Loucy (cell line): Measurements from ENCODE around the gene ATG4D.

ENCODE experiments used
- H2AFZ ChIP-seq: fragments of 200-600 bp; sonication (generic); 2 replicates; pipeline ENCODE4 v1.6.0; 2016; ENCODE audit warnings: antibody characterized with exemption, mild to moderate bottlenecking, low read length, moderate library complexity
- H3F3A ChIP-seq: fragments of 200-600 bp; 2 replicates; pipeline ENCODE4 v1.6.0; 2016; ENCODE audit warnings: antibody characterized with exemption, low read depth, mild to moderate bottlenecking
- H3K27me3 ChIP-seq: fragments of 200-600 bp; sonication (generic); 2 replicates; pipeline ENCODE4 v1.6.1; 2014; ENCODE audit warnings: low read length, mild to moderate bottlenecking; ENCODE audit not compliant: insufficient read depth, poor library complexity, severe bottlenecking
- H3K36me3 ChIP-seq: fragments of 200-600 bp; sonication (generic); 2 replicates; pipeline ENCODE4 v1.6.1; 2016; ENCODE audit warnings: low read length; ENCODE audit not compliant: insufficient read depth
- H3K4me1 ChIP-seq: fragments of 200-600 bp; sonication (generic); 2 replicates; pipeline ENCODE4 v1.5.1; 2014; ENCODE audit warnings: low read length, mild to moderate bottlenecking; ENCODE audit not compliant: insufficient read depth, poor library complexity, severe bottlenecking
- H3K4me2 ChIP-seq: fragments of 200-600 bp; sonication (generic); 2 replicates; pipeline ENCODE4 v1.6.0; 2014; ENCODE audit warnings: antibody characterized with exemption, low read length, low read depth, mild to moderate bottlenecking; ENCODE audit not compliant: poor library complexity, severe bottlenecking
- H3K4me3 ChIP-seq: fragments of 200-600 bp; sonication (generic); 2 replicates; pipeline ENCODE4 v1.5.1; 2014; ENCODE audit warnings: low read length, mild to moderate bottlenecking, mixed read lengths; ENCODE audit not compliant: poor library complexity, severe bottlenecking
- H3K79me2 ChIP-seq: fragments of 200-600 bp; sonication (generic); 2 replicates; pipeline ENCODE4 v1.6.1; 2014; ENCODE audit warnings: low read length; ENCODE audit not compliant: insufficient read depth
- H3K9ac ChIP-seq: fragments of 200-600 bp; sonication (generic); 2 replicates; pipeline ENCODE4 v1.6.0; 2014; ENCODE audit warnings: mild to moderate bottlenecking, low read depth, low read length, moderate library complexity; ENCODE audit not compliant: poor library complexity, severe bottlenecking
- H3K9me2 ChIP-seq: fragments of 200-600 bp; sonication (generic); replicated peaks from 2 replicates; pipeline ENCODE4 v1.6.1; 2016; ENCODE audit warnings: low read depth, low read length, mixed read lengths
- H3K9me3 ChIP-seq: fragments of 200-600 bp; sonication (generic); 2 replicates; pipeline ENCODE4 v1.6.1; 2014; ENCODE audit warnings: mild to moderate bottlenecking, antibody characterized with exemption, low read length, low read depth; ENCODE audit not compliant: insufficient read depth
- H4K20me1 ChIP-seq: fragments of 200-600 bp; sonication (generic); 2 replicates; pipeline ENCODE4 v1.6.0; 2014; ENCODE audit warnings: antibody characterized with exemption, low read length, mild to moderate bottlenecking; ENCODE audit not compliant: insufficient read depth, poor library complexity, severe bottlenecking
- CTCF ChIP-seq: fragments of 200-600 bp; sonication (generic); conservative IDR thresholded peaks from 2 replicates; pipeline ENCODE4 v1.5.1; 2014; ENCODE audit warnings: mild to moderate bottlenecking, antibody characterized with exemption, low read length
- EZH2phosphoT487 ChIP-seq: fragments of 200-600 bp; IDR thresholded peaks from 2 replicates; pipeline ENCODE4 v1.6.1; 2018; ENCODE audit warnings: antibody characterized with exemption, mild to moderate bottlenecking, moderate library complexity, borderline replicate concordance

ATG4D gene

GRCh38 chr19:10565567-10566407 is 22.1 kb downstream of the ATG4D start, which contains the start of gene KRI1:
Gene KRI1, minus strand, starts transcription at chr19:10566010. Its CDS starts 11 bp downstream, at chr19:10565999.
- no peaks in the 10 kb centered on the region for H3K9me3 ChIP-seq
- peaks cover 72% of the 10 kb centered on the region for H3K79me2 ChIP-seq
- peaks cover 32% of the 10 kb centered on the region for H3K4me1 ChIP-seq
- peak within 1 kb of the TSS; percentile 17; the same call in 1 of the 2 replicates for H2AFZ ChIP-seq
- TF ChIP-seq EZH2phosphoT487 (no peak), CTCF (no peak)
- peaks cover 4% of the 10 kb centered on the region for H3K27me3 ChIP-seq
- H3K4me3 ChIP-seq, result peak within 1 kb of the TSS; percentile 86
- H3K36me3 ChIP-seq, result peaks cover 11% of the 10 kb centered on the region; the same call in 1 of the 2 replicates
- peaks cover 10% of the 10 kb centered on the region; the same call in 1 of the 2 replicates for H3F3A ChIP-seq
- H4K20me1 ChIP-seq, result peaks cover 30% of the 10 kb centered on the region
- H3K9me2 ChIP-seq, result no peaks in the 10 kb centered on the region
- H3K9ac ChIP-seq, result peak within 1 kb of the TSS; percentile 99
- H3K4me2 ChIP-seq, result peak within 1 kb of the TSS; percentile 90

GRCh38 chr19:10566408-10566657 is 22.6 kb downstream of the ATG4D start:
- peak overlapping the region; percentile 76 for H3K4me3 ChIP-seq
- H3F3A ChIP-seq, result peaks cover 10% of the 10 kb centered on the region; the same call in 1 of the 2 replicates
- peaks cover 5% of the 10 kb centered on the region; the same call in 1 of the 2 replicates for H3K36me3 ChIP-seq
- H3K4me2 ChIP-seq, result peak overlapping the region; percentile 88
- H3K4me1 ChIP-seq, result peaks cover 32% of the 10 kb centered on the region
- no peaks in the 10 kb centered on the region for H3K9me2 ChIP-seq
- H3K9me3 ChIP-seq, result no peaks in the 10 kb centered on the region
- peaks cover 67% of the 10 kb centered on the region for H3K79me2 ChIP-seq
- H3K9ac ChIP-seq, result peak overlapping the region; percentile 86
- H3K27me3 ChIP-seq, result peaks cover 4% of the 10 kb centered on the region
- H4K20me1 ChIP-seq, result peaks cover 29% of the 10 kb centered on the region
- no peak overlapping the region for H2AFZ ChIP-seq
- no peak for TF ChIP-seq CTCF
- no peak for TF ChIP-seq EZH2phosphoT487

- peaks cover under 1% of the 10 kb centered on the region; the same call in 1 of the 2 replicates for H3K36me3 ChIP-seq
- no peaks in the 10 kb centered on the region for H3K9me3 ChIP-seq
- H4K20me1 ChIP-seq, result peaks cover 24% of the 10 kb centered on the region
- no peaks in the 10 kb centered on the region for H3K9me2 ChIP-seq
- H3K4me2 ChIP-seq, result peak overlapping the region; percentile 88
- peaks cover 30% of the 10 kb centered on the region for H3K4me1 ChIP-seq
- H3K9ac ChIP-seq, result peak overlapping the region; percentile 86
- TF ChIP-seq EZH2phosphoT487 (no peak), CTCF (no peak)
- peaks cover 10% of the 10 kb centered on the region; the same call in 1 of the 2 replicates for H3F3A ChIP-seq
- peak overlapping the region; percentile 76 for H3K4me3 ChIP-seq
- peaks cover 4% of the 10 kb centered on the region for H3K27me3 ChIP-seq
- no peak overlapping the region for H2AFZ ChIP-seq
- H3K79me2 ChIP-seq, result peaks cover 62% of the 10 kb centered on the region
These were observed 23.1 kb downstream of the ATG4D start for GRCh38 chr19:10566658-10567410.
